ENCODE data around the gene CD6.

The CD6 gene

DNA sequence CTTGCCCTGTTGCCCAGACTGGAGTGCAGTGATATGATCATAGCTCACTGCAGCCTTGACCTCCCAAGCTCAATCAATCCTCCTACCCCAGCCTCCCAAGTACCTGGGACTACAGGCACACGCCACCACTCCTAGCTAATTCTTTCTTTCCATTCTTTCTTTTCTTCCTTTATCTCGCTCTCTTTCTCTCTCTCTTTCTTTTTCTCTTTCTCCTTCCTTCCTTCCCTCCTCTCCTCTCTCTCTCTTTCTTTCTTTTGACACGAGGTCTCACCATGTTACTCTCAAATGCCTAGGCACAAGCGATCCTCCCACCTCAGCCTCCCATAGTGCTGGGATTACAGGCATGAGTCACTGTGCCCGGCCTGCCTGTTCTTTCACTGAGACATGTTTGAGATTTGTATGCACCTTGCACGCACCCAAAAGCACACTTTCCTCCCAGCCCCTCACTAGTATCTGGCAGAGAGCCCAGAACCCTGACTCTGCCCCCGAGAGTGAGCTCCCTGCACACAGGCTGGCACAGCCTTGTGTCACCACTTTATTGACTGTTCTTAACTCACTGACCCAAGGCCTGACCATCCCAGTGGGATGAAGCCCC, 56.8 kb downstream of the CD6 start:
- peak; percentile 60 to 67 for DNase-seq (ENCODE audit: low read depth in 2 of 2)

DNA sequence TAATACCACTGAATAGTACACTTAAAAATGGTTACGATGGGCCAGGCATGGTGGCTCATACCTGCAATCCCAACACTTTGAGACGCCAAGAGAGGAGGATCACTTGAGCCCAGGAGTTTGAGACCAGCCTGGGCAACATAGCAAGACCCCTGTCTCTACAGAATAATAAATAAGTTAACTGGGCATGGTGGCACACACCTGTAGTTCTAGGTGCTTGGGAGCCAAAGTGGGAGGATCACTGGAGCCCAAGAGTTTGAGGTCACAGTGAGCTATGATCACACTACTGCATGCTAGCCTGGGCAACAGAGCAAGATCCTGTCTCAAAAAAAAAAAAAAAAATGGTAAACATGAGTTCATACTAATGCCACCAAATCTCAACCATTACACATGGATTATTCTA, 61.3 kb downstream of the CD6 start:
- DNase-seq (ENCODE audit: low read depth in 2 of 2): no peak

DNA sequence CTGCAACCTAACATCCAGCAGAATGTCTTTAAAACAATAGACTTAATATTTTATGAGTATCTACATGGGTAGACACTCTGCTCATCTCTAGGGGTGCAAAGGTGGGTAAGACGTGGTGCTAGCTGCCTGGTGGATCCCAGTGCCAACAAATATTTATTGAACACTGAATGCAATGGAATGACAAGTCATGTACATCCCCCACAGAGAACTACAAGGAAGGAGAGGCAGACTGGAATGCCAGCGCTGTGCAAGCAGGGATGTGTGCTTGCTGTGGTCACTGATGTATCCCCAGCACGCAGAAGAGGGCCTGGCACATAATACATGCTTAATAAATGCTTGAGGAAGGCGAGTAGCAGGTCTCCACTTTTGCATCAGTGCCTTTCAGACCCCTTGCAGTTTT, 61.9 kb downstream of the CD6 start:
- DNase-seq (ENCODE audit: low read depth in 2 of 2): no peak

DNA sequence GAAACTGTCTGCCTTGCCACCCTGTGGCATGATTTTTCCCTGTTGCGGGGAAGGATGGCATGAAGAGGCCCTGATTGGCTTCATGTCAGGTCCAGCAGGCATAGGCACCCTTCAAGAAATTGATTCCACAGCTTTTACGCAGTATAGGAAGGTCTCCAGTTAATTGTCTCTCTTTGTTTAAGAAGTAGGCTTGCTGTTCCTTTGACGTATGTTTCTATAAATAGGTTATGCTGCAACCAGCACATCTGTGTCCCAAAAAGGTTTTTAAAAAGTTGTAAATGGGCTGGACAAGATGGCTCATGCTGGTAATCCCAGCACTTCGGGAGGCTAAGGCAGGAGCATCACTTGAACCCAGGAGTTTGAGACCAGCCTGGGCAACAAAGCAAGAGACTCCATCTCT, 62.6 kb downstream of the CD6 start:
- no peak for DNase-seq (ENCODE audit: low read depth in 2 of 2)

DNA sequence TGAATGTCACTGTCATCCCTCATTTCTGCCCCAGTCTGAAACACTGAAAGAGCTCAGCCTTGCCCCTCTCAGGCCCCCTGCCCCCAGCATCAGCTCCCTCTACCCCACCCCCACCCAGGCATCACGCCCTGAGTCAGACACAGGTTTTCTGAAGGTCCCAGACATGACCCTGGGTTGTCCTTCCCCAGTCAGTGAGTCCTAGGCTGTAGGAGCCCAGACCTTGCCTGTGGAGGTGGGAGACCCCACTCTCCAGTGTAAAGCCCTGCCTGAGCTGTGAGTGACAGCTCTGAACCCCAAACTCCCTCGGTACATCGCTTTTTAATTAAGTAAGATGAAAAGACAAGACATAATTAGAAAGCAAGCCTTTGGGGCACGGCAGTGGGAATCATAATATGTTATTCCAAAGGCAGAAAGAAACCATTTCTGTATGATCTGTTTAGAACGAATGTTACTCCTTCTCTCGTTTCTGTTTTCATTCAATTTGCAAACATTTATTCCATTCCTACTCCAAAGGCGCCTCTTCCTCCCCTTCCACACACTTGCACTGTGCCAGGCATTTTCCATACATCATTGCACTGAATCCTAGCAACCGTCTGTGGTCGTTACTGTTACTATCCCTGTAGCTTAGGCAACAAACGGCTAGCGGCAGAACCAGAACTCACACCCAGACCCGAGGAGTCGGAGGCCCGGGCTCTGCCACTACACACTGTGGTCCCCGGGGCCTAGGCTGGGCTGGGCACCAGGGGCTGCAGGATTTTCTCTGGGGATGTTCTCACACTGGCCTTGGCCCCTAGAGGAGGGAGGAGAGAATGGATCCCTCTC, 63.4 kb downstream of the CD6 start:
- no peak for DNase-seq (ENCODE audit: low read depth in 2 of 2)

DNA sequence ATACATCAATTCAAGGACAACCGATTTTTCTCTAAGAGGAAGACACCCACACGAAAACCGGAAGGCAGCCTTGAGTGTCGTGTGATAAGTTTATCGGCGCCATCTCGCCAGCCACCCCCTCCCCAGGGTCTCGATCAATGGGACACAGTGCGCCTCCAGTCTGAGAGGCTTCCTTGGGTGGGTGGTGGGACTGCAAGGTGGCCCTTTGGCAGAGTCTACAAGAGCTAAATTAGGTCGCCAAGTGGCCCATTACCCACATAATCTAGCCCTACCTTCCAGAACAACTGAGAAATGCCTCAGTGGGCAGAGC, 64.0 kb downstream of the CD6 start:
- no peak for DNase-seq (ENCODE audit: low read depth in 2 of 2)

DNA sequence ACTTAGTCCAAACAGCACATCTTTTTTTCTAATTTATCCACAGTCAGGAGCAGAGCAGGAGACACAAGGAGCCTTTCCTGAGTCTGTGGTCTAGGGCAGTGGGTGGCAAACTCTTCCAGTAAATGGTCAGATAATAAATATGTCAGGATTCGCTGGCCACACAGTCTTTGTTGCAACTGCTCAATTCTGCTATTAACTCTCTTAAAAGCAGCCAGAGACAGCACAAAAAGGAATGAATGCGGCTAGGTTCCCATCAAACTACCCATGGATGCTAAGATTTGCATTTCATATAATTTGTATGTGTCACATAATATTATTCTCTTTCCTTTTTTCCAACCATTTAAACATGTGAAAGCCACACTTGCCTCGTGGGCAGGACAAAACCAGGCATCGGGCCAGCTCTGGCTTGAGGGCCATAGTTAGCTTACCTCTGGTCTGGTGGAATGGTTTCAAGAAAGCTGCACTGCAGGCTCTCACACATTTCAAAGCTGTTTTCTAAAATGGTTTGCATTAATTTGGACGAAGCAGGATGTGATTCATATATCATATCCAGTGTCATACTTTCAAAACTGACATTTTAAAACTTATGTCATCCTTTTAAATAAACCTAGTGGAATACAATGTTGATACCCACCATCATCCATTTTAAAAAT, 66.1 kb downstream of the CD6 start:
- DNase-seq (ENCODE audit: low read depth in 2 of 2): no peak

DNA sequence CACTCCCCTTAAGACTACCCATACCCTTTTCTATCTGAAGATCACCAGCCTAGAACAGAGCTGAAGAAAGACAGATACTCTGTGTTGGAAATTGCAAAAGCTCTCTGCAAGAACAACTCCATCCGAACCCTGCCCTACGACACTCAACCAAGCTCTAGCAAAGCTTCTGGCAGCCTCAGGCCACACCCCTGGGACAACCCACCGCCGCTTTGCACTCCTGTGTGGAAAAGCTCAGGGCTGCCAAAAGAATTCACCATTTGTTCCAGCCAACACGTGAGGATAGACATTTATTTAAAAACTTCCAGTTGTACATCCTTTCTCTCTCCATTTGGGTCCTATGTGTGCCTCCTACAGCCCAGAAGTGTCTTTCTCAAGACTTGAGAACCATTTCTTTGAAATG, 68.4 kb downstream of the CD6 start:
- DNase-seq (ENCODE audit: low read depth in 2 of 2): no peak

DNA sequence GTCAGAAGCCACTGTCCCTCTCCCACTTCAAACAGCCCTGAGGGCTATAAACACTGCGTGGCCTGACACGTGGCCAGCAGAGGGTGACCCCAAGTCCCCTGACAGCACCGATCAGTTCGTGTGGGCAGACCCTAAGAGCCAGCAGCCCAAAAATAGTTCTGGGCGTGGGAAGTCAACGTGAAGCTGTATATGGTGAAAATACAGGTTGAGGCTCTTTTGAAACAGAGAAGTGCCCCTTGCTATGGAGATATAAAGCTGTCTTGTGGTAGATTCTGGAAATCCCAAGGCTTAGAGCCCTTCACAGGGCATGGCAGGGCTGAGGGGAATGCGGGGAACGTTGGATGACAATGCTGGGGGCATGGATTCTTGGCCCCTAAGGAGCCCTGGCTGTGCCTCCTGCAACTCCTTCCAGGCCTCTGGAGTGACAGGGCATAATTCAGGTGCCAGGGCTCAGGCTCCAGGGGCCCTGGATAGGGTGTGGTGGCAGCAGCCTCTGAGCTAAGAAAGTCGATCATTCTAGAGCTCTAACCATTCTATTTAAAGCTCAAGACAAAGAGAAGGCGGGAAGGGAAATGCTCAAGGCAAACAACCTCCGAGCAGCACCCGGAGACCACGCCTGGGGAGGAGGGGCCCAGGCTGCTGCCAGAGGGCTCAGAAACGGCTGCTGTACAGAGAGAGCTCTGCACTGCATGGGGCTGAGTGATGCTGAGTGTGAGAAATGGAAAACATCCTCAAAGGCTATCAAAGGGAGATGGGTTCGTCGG, 70.5 kb downstream of the CD6 start:
- DNase-seq (ENCODE audit: low read depth in 2 of 2): peak in 1 of 2 donors; percentile 67

DNA sequence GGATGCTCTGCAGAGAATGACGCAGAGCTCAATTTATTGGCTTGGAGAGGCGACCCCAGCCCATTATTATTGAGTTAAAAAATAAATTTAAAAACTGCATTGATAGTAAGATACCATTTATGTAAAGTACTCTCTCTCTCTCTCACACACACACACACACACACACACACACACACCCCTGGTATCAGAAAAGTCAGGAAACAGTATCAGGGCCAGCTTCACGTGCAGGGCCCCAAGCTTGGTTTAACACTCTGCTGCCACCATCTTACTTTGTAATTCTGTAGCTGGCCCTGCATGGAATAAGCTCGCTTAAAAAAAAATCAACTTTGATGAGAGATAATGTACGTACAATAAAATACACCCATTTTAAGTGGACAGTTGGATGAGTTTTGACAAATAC, 71.1 kb downstream of the CD6 start:
- DNase-seq (ENCODE audit: low read depth in 2 of 2): no peak

DNA sequence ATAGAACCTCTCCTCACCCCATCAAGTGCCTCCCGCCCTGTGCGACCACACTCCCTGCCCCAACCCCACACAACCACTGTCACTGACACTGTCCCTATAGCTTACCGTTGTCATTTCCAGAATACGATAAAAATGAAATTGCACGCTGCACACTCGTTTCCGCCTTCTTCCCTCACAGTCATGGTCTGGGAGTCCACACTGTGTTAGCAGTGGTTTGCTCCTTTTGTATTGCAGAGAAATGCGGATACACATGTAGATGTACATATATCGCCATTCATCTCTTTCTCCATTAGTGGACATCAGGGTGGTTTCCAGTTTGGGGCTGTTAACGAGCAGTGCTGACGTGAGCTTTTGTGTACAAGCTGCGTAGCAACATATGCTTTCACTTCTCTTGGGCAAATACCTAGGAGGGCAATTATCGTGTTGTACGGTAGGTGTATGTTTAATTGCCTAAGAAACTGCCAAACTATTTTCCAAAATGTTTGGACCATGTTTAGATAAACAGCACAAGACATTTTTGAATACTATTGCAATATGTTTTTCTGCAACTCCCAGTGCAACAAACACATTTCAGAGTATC, 71.6 kb downstream of the CD6 start:
- no peak for DNase-seq (ENCODE audit: low read depth in 2 of 2)

DNA sequence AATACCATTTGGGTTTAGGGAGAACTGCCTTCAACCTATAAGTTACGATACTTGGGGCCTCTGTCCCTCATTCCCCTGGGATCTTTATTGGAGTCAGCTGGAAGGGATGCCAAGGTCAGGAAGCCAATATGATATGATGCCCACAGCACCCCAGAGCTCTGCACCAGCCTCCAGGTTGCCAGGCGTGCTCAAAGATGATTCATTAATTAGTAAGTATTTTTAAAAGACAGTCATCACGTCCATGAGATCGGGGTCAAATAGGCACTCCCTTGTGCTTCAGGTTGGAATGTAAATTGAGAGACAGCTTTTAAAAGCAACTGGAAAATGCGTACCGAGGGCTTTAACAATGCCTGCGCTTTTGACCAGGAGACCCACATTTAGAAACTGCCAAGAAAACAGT, 73.8 kb downstream of the CD6 start:
- no peak for DNase-seq (ENCODE audit: low read depth in 2 of 2)

DNA sequence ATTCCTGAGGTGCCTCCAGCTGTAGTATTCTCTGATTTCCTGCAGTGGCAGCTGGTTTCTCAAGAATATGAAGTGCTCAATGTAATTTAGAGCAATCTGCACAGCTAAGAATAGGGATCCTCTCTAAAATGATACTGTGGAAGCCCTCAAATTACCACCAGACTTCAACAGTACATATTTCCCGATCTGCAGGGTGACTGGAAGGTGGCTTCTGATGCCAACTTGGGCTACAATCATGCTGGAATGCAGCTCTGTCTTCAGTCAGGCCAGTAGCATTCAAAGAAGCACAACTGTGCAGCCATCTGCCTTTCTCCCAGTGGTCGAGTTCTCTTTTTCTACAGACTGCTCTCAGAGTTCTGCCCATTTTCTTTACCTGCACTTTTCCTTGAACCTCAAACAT, 75.4 kb downstream of the CD6 start:
- no peak for DNase-seq (ENCODE audit: low read depth in 2 of 2)

DNA sequence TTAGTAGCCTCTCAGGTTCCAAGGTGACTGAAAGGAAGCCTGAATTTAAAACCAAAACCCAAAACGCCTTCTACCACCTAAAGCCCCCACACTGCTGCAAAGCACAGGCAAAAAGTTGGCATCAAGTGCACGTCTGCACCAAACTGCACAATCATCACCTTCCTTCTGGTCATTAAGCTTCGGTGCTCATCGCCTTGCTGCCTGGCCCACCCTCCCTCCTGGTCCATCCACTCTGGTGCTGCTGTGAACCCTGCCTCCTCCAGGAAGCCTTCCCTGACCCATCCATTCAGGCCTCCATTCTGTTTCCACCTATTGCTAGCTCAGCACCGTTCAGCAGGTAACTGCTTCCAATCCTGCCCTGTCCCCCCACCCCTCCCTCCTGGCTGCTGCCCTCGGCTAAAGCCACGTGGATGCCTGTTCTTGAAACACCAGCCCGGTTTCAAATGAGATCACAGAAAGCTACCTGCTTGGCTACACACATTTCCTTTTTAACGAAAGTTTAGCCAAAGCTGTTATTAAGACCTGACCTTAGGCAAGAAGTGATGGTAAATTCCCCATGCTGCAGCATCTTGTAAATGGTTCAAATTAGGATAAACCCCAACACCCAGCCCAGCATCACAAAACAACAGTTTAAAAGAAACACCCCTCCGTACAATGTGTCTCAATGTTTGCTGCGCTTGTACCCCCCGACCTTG, 77.0 kb downstream of the CD6 start:
- DNase-seq (ENCODE audit: low read depth in 2 of 2): no peak

DNA sequence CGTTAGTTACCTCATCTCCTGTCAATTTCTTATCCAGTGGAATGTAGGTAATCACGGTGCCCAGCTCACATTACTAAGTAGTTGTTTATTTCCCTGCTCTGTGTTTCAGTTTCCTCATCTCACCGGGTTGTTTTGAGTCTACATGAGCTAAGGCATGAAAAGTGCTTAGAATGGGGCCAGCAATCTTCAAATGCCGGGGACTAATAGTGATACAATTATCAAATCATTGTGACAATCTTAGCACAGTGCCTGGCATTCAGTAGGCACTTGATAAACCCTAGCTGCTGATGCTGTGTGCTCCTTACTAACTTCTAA, 77.5 kb downstream of the CD6 start:
- DNase-seq (ENCODE audit: low read depth in 2 of 2): no peak

DNA sequence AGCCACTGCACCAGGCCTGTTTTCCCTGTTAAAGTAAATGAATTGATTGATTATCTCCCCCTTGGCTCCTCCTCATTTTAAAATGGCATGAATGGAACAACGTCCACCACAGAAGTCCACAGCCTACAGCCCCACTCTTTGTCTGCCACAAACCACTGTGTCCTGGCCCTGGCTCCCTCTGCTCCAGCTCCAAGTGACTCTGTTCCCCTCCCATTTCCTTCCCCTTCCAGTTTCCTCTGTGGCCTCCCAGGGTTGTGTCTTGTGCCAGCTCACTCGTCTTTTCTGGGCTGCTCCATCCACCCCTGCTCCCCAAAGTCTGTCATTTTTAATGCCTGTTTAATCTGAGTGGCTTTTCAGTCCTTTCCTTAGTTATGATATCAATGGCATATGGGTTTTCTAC, 78.4 kb downstream of the CD6 start:
- DNase-seq (ENCODE audit: low read depth in 2 of 2): no peak

DNA sequence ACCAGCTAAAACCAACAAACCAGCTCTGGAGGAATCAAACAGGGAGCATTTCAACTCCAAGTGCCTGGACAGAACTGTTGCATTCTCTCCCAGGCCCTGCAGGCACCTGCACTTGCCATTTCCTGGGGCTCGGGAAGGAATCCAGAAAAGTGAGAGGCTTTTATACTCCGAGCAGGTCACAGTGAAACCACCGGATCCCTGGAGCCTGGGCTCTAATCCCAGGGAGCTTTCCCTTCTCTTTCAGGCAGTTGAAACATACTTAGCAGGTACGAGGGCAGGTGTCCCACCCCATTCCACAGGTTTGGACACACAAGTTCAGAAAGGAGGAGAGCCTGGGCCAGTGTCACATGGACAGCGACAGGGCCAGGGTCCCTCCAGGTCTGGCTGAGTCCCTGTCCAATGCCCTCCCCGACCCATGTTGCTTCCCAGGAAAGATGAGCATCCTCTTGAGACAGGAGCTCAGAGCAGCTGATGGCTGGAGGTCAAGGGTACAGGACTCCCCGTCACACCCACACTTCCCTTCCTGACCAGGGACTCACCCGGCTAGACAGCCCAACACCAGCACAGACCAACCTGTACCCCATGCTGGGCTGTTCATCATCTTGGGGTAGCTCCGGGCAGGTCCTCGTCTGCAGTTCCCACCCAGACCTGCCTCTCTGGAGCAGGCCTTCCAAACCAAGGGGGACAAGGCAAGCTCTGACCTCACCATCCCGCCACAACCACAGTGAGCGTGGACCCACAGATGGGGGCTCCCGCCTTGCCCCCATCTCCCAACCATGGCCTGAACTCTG, 80.9 kb downstream of the CD6 start:
- no peak for DNase-seq (ENCODE audit: low read depth in 2 of 2)

DNA sequence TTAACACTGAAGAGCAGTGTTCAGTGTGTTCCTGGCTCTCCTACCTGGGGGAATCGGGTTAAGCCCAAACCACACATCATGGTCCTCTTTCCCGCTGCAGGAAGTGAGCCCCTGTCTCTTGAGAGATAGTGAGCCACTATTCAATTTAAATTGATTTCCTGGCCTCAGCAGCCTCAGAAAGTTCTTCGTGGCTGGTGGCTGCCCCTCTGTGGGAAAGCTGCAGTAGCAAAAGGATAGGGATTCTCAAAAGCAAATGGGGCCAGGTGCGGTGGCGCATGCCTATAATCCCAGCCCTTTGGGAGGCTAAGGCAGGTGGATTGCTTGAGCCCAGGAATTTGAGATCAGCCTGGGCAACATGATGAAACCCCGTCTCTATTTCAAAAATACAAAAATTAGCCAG, 81.7 kb downstream of the CD6 start:
- DNase-seq (ENCODE audit: low read depth in 2 of 2): no peak

DNA sequence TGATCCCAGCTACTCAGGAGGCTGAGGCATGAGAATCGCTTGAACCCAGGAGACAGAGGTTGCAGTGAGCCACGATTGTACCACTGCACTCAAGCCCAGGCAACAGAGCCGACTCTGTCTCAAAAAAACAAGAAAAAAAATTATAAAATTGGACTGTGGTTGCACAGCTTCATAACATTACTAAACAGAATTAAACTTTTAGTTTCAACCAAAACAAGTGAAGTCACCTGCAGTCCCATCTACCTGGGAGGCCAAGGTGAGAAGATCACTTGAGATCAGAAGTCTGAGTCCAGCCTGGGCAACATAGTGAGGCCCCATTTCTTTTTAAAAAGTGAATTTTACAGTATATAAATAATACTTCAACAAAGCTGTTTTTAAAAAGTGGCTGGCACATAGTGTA, 83.0 kb downstream of the CD6 start:
- no peak for DNase-seq (ENCODE audit: low read depth in 2 of 2)

DNA sequence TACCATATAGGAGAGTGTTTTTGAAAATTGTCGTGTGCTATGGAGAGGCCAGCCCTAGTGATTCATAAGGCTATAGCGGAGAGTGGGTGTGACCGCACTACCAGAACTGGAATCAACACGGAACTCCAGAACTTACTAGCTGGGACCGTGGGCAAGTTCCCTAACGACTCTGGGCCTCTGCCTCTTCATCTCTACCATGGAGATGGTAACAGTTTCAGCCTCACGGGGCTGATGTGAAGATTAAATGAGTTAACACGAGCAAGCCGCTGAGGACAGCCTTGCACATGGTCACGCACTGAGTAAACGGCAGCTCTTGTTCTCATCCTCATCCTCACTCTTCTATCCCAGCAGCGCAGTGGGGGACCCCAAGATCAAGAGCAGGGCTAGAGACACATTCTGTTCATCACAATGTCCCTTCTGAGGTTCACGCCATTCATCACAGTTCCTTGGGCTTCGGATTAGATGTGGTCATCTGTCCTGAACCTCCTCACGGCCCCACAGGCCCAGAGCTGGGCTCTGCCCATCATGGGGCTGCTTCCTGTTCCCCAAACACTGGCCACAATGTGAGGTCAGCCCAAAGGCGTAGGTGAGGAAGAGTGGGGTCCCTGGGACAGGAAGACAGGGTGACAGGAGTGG, 83.6 kb downstream of the CD6 start:
- DNase-seq (ENCODE audit: low read depth in 2 of 2): peak in 1 of 2 donors; percentile 40

DNA sequence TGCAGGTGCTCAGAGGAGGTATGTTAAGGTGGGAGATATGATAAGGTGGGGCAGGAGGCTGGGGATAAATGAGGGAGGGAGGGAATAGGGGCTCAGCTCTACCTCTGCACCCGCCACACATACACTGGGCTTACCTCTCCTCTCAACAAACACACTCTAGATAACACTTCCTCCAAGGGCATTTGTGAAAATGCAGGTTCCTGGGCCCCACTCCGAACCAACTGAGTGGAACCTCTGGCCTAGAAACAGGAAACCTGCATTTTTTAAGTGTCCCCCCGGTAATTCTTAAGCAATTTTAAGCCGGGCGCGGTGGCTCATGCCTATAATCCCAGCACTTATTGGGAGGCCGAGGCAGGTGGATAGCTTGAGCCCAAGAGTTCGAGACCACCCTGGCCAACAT, 84.3 kb downstream of the CD6 start:
- DNase-seq (ENCODE audit: low read depth in 2 of 2): no peak

All from activated CD4-positive, alpha-beta T cell treated with anti-CD3 and anti-CD28 coated beads for 24 hours (primary cell).